GM21737 (cell line): ENCODE measurements around the gene BICRA.

Experiments
- ATAC-seq: cut with Tn5 transposase; IDR thresholded peaks from one replicate; pipeline ENCODE4 v1.9.1; 2021; ENCODE audit warnings: mild to moderate bottlenecking, moderate library complexity; ENCODE audit not compliant: unreplicated experiment

Gene BICRA

GRCh38 chr19:47600246-47601179, 8.4 kb upstream of the BICRA start:
- ATAC-seq, result peak; percentile 91

DNA sequence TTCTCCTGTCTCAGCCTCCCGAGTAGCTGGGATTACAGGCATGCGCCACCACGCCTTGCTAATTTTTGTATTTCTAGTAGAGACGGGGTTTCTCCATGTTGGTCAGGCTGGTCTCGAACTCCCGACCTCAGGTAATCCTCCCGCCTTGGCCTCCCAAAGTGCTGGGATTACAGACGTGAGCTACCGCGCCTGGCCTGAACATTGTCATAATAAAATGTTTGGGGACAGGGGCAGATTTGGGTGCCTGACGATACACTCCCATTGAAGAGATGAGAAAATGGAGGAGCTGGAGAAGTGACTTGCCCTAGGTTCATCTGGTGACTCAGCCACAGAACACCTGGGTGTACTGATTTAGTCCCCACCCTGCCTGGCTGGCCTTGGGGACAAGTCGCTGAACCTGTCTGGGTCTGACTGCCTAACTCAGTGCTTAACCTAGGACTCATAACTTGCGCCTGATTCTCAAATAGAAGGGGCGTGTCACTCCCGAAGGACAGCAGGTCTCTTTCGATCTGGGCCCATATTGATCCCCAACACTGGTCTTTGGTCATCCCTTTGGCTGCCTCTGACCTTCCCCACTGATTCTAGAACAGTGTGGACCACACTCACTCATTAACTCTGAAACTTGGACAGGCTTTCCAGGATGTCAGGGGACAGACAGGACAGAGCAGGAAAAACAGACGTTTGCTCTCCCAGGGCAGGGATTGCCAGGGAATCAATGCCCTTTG, 7.6 kb upstream of the BICRA start:
- no peak for ATAC-seq

DNA sequence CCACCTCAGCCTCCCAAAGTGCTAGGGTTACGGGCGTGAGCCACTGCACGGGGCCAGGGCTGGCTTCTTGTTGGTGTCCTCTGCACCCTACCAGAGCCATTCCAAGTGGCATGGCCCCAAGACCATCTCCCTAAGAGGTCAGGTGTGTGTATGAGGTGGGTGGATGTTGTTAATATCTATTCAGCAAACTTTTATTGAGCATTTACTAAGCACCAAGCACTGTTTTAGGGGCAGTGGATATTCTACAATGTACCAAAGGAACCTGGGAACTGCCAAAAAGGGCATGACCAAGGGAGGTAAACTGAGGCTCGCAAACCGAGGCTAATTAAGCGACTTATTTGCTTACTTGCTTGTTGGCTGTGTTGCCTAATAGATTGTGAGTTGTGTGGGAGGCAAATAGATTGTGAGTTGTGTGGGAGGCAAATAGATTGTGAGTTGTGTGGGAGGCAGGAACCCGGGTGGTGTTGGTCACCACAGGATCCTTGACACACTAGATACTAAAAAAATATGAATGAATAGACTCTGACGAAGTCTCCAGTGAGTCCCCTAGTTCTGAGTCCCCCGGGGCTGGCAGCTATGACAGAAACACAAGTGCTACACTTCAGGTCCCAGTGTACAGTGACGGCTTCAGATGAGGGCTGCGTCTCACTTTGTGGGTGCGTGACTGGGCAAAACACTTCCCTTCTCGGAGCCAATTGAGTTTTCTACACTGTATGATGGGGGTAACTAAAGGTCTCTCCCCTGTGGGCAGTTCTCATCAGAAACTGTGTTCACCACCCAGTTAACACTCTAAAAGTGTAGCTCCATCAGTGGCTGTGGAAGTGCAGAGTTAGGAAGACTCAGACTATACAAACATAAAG, 5.0 kb upstream of the BICRA start:
- no peak for ATAC-seq

- no peak for ATAC-seq
These were observed 1.3 kb upstream of the BICRA start for GRCh38 chr19:47607564-47608073.

DNA sequence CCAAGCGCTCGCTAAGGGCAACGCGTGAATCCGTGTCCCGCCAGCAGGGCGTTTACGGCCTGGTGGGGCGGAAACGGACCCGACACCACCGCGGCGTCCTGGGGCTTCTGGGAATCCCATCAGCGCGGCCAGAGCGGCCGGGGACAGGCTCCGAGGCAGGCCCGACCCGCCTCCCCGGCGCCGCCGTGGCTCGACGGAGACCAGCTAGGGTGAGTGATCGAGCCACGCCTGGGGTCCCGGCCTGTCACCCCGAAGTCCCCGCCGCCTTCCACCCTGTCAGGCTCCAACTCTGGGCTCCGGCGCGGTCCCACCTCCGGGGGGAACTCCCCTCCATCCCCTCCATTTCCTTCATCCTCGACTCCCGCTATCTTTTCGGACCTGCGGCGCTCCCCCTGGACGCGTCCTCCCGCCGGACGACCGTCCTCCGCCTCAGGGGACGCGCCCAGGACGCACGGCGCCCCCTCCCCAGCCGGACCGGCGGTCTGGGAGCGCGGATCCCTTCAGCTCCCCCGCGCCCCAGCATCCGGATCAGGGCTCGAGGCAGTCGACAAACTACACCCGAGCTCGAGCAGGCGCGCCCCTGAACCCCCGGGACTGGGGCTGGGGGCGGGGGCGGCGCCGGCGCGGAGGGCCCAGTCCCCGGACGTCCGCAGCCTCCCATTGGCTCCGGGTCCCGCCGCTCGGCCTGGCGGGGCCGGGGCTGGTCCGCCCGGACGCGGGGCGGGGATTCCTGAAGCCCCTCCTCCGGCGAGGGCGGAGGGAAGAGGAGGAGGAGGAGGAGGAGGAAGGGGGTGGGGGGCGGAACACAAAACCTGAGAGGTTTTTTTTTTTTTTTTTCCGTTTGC, 638 bp upstream of the BICRA start:
- ATAC-seq, result peak; percentile 74

DNA sequence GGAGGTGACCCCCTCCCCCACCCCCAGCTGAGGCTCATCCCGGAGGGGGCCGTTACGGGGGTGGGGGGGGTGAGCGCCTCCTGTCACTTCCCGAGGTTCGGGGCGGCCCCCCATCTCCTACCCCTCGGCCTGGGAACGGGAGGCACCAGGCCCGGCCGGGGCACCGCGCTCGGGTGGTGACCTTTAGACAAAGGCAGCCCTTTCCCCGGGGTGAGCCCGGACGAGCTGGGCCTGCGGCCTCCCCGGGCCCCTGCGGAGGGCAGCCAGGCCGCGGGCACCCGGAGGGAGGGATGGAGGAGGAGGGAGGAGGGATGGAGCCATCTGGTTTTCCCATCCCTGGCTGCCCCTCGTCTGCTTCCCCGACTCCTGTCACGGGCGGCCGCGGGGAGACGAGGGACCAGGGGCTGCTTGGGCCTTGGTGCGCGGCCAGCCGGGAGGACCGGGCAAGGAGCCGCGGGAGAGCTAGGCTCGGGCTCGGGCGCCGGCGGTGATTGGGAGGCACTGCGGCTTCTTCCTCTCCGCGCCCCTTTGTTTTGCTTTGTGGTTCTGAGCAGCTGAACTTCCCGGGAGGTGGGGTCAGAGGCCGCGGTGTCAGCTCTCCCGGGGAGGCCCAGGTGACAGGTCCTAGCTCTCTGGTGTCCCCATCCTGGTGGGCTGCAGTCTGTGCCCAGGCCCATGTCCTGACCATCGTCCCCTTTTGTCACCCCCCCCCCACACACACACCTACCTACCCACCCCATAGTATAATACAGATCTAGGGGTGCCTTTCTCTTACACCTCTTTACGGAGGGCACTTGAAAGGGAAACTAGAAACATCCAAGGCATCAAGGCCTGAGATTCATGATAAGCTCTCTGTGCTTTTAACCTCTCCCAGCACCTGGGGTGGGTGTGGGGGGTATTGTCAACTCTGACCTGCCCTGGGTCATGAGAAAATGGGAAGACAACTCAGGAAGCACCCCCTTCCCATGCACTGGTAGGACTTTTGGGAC, 1.3 kb downstream of the BICRA start:
- no peak for ATAC-seq

- ATAC-seq, result no peak
These were observed 2.0 kb downstream of the BICRA start for GRCh38 chr19:47610902-47611301.

- ATAC-seq, result no peak
These were observed 4.5 kb downstream of the BICRA start for GRCh38 chr19:47613165-47614020.

- ATAC-seq, result no peak
These were observed 5.0 kb downstream of the BICRA start for GRCh38 chr19:47614021-47614295.

- no peak for ATAC-seq
These were observed 5.6 kb downstream of the BICRA start for GRCh38 chr19:47614559-47614958.

GRCh38 chr19:47615230-47615629, 6.3 kb downstream of the BICRA start:
- no peak for ATAC-seq

DNA sequence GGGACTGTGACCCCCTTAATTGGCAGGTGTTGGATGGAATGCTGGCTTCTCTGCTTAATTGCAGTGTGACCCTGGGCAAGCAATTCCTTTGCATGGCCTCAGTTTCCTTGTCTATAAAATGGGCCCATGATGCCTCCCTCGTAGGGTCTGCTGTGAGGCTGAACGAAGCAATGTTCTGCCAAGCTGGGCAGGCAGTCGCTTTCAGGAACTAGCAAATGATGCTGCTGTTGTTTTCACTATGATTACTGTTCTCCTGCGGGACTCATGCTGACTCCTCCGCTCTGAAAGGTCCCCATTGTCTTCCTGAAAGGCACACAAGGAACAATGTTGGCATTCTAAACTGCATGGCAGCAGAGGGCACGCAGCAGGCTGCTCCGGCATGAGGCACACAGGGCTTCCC, 6.8 kb downstream of the BICRA start:
- ATAC-seq, result no peak

DNA sequence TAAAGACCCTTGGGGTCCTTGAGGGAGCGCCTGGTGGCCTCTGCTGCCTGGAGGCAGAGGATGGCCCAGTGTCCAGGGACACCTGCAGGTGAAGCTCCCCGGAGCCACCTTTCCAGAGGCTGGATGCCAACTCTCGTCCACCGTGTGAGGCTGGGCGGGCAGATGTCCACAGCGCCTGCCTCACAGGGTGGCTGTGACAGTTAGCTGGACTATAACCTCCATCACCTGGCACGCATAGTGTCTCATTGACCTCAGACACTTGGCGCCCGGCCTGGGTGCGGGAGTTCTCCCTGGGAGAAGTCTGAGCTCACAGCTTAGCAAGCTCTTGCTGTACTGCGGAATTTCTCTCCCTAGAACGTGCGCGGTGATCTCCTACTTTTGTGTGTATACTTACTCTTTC, 9.8 kb downstream of the BICRA start:
- no peak for ATAC-seq

GRCh38 chr19:47619763-47620162, 10.8 kb downstream of the BICRA start:
- ATAC-seq, result no peak

DNA sequence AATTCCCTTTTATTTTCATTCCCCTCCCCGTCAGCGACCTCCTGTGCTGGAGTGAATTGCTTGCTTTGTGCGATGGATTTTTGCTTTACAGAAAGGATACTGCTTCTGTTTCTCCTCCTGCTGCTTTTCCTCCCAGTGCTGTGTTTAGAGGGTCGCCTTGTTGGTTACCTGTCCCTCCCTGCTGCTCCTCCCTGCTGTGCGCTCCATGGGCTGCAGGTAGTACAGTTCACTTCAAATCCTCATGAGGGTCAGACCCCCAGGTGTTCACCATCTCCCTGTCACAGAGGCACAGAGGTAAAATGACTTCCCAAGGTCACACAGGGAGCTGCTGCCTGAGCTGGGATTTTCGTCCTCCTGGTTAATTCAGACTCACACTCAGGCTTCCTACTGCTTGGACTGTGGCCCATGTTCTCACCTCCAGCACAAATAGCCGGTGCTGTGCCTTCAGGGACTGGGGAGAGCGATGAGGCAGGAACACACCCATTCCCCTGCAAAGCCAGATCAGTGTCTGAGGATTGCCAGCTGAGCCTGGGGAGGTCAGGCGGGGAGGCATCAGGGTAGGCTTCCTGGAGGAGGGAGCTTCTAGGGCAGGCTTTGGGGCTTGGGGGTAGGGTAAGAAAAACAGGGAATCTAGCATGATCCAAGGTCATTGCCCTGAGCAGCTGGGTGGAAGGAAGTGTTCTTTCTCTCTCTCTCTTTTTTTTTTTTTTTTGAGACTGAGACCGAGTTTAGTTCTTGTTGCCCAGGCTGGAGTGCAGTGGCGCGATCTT, 14.4 kb downstream of the BICRA start:
- no peak for ATAC-seq

DNA sequence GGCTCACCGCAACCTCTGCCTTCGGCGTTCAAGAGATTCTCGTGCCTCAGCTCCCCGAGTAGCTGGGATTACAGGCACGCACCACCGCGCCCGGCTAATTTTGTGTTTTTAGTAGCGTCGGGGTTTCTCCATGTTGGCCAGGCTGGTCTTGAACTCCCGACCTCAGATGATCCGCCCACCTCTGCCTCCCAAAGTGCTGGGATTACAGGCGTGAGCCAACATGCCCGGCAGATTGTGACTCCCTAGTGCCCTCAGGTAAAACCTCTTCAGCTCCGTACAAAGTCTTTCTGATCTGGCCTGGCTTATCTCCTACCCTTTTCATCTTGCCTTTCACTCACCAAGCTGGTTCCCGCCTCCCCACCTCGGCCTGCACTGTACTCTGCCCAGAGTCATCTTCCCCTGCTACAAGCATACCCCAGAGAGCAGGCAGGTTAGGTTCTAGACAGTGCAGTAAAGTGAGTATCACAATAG, 15.0 kb downstream of the BICRA start:
- ATAC-seq, result no peak

GRCh38 chr19:47625650-47626049, 16.7 kb downstream of the BICRA start:
- no peak for ATAC-seq
